Liver (tissue), 9 donors: ENCODE measurements around the gene OTUD1. TPM values are rescaled to one million over a fixed set of nuclear protein-coding genes. Genes with fewer than 3 reads are reported as not detected.

Source experiments
- DNase-seq: peaks from one replicate; pipeline ENCODE4 v3.0.0-alpha.2; 2017; ENCODE audit warnings: low spot score
- H3K27ac ChIP-seq, 2 donors: one replicate each; pipeline ENCODE4 v1.7.0; 2013; ENCODE audit warnings: inconsistent platforms in 2 of 2, low read length in 2 of 2, control low read depth in 1 of 2, low read depth in 1 of 2, mild to moderate bottlenecking in 1 of 2
- H3K27me3 ChIP-seq, 4 donors: one replicate each; pipeline versions ENCODE4 v1.6.1 to v1.7.0; 2013; ENCODE audit warnings: low read length in 3 of 4, inconsistent platforms in 1 of 4, mild to moderate bottlenecking in 1 of 4, moderate library complexity in 1 of 4; ENCODE audit not compliant: control insufficient read depth in 4 of 4, insufficient read depth in 4 of 4
- H3K36me3 ChIP-seq, 4 donors: one replicate each; pipeline versions ENCODE4 v1.6.1 to v1.7.0; 2013; ENCODE audit warnings: low read length in 3 of 4, mild to moderate bottlenecking in 3 of 4, low read depth in 1 of 4, moderate library complexity in 1 of 4; ENCODE audit not compliant: control insufficient read depth in 4 of 4, insufficient read depth in 3 of 4
- H3K4me1 ChIP-seq, 4 donors: one replicate each; pipeline versions ENCODE4 v1.6.1 to v1.7.0; 2013; ENCODE audit warnings: low read length in 3 of 4, mild to moderate bottlenecking in 3 of 4, moderate library complexity in 1 of 4; ENCODE audit not compliant: control insufficient read depth in 4 of 4, insufficient read depth in 4 of 4
- H3K4me3 ChIP-seq, 3 donors: one replicate each; pipeline versions ENCODE4 v1.6.1 to v1.7.0; 2013; ENCODE audit warnings: low read length in 3 of 3, control low read depth in 1 of 3, low read depth in 1 of 3, mild to moderate bottlenecking in 1 of 3
- H3K9ac ChIP-seq, 2 donors: one replicate each; pipeline ENCODE4 v1.7.0; 2013; ENCODE audit warnings: low read length in 2 of 2, mild to moderate bottlenecking in 2 of 2, moderate library complexity in 2 of 2, control low read depth in 1 of 2, low read depth in 1 of 2
- H3K9me3 ChIP-seq, 4 donors: one replicate each; pipeline versions ENCODE4 v1.6.1 to v1.7.0; 2013; ENCODE audit warnings: low read length in 3 of 4; ENCODE audit not compliant: control insufficient read depth in 4 of 4
- ATF3 ChIP-seq: IDR thresholded peaks from 2 replicates; pipeline ENCODE4 v1.6.1; 2016; ENCODE audit warnings: antibody characterized with exemption
- CTCF ChIP-seq: fragments of 150-350 bp; IDR thresholded peaks from 2 replicates; pipeline ENCODE4 v1.5.1; 2017; ENCODE audit warnings: improper control_type of control experiment, low read depth, low read length; ENCODE audit not compliant: missing input control
- EGR1 ChIP-seq, 2 donors: IDR thresholded peaks; 2 replicates each; pipeline ENCODE4 v1.6.1; 2016 to 2018; ENCODE audit warnings: antibody characterized with exemption in 2 of 2, low read depth in 2 of 2
- FOXA2 ChIP-seq: IDR thresholded peaks from 2 replicates; pipeline ENCODE4 v1.6.1; 2016; ENCODE audit warnings: antibody characterized with exemption
- HNF4A ChIP-seq, 2 donors: conservative IDR thresholded peaks; 2 replicates each; pipeline ENCODE4 v1.6.1; 2016; ENCODE audit warnings: antibody characterized with exemption in 2 of 2, mild to moderate bottlenecking in 2 of 2
- HNF4G ChIP-seq: IDR thresholded peaks from 2 replicates; pipeline ENCODE4 v1.6.1; 2016; ENCODE audit warnings: antibody characterized with exemption
- JUND ChIP-seq, 2 donors: IDR thresholded peaks; 2 replicates each; pipeline ENCODE4 v1.6.1; 2016; ENCODE audit warnings: antibody characterized with exemption in 2 of 2
- MAX ChIP-seq: IDR thresholded peaks from 2 replicates; pipeline ENCODE4 v1.6.1; 2016; ENCODE audit warnings: antibody characterized with exemption
- NR2F2 ChIP-seq: IDR thresholded peaks from 2 replicates; pipeline ENCODE4 v1.6.1; 2016; ENCODE audit warnings: antibody characterized with exemption
- RAD21 ChIP-seq, 2 donors: IDR thresholded peaks; 2 replicates each; pipeline ENCODE4 v1.6.1; 2016; ENCODE audit warnings: antibody characterized with exemption in 2 of 2, mild to moderate bottlenecking in 2 of 2
- REST ChIP-seq: IDR thresholded peaks from 2 replicates; pipeline ENCODE4 v1.6.1; 2016; ENCODE audit warnings: antibody characterized with exemption, mild to moderate bottlenecking
- RXRA ChIP-seq, 2 donors: IDR thresholded peaks; 2 replicates each; pipeline ENCODE4 v1.6.1; 2017 to 2018; ENCODE audit warnings: antibody characterized with exemption in 2 of 2, mild to moderate bottlenecking in 1 of 2
- SP1 ChIP-seq: IDR thresholded peaks from 2 replicates; pipeline ENCODE4 v1.6.1; 2018; ENCODE audit warnings: antibody characterized with exemption, mild to moderate bottlenecking
- TAF1 ChIP-seq: conservative IDR thresholded peaks from 2 replicates; pipeline ENCODE4 v1.6.1; 2016; ENCODE audit warnings: antibody characterized with exemption, mild to moderate bottlenecking
- YY1 ChIP-seq: IDR thresholded peaks from 2 replicates; pipeline ENCODE4 v1.6.1; 2016; ENCODE audit warnings: antibody characterized with exemption, mild to moderate bottlenecking
- ZBTB33 ChIP-seq: IDR thresholded peaks from 2 replicates; pipeline ENCODE4 v1.6.1; 2016; ENCODE audit warnings: antibody characterized with exemption
- WGBS: extraction: QIAGEN DNeasy Blood & Tissue Kit; methylation state at CpG from one replicate; pipeline ENCODE4 v1.1.7; 2013; 5-methylcytosine and 5-hydroxymethylcytosine counted together
- polyA plus RNA-seq, 2 donors: library from polyadenylated mRNA; stranded (reverse) in 1 of 2; unstranded in 1 of 2; fragments of 200-250 nt in 1 of 2; fragments of >200 nt in 1 of 2; fragmentation: Nextera tagmentation in 1 of 2; extraction: Ambion mirVana in 1 of 2; gene quantifications; one replicate each; pipeline versions ENCODE4 v1.2.1 to v1.2.3, GENCODE V29; 2013 to 2015
- total RNA-seq, 2 donors: library from RNA; depleted of rRNA; stranded (reverse); fragments of >200 nt; gene quantifications; one replicate each; pipeline ENCODE4 v1.2.3, GENCODE V29; 2014
- donor health status: healthy.
- donor health status: healthy.
- donor health status: healthy.
- donor health status: healthy.
- donor health status: healthy.

Gene OTUD1
- total and polyA plus RNA-seq, 4 donors: 1.5 to 5.9 (median 2.9) TPM

GRCh38 chr10:23419655-23420329, 19.1 kb upstream of the OTUD1 start:
- Histone ChIP-seq H3K36me3 (no peaks in the 10 kb centered on the region), H3K9me3 (no peaks in the 10 kb centered on the region), H3K4me3 (no peak overlapping the region), H3K27ac (no peak overlapping the region), H3K9ac (no peak overlapping the region), H3K27me3 (no peaks in the 10 kb centered on the region), H3K4me1 (no peaks in the 10 kb centered on the region)
- no peak for DNase-seq
- TF ChIP-seq JUND (IDR thresholded peaks at IDR 0.05): no peak
- no peak for TF ChIP-seq FOXA2
- TF ChIP-seq YY1: no peak
- no peak for TF ChIP-seq CTCF
- TF ChIP-seq ZBTB33: no peak
- no peak for TF ChIP-seq ATF3
- TF ChIP-seq REST: no peak
- TF ChIP-seq HNF4A (conservative IDR thresholded peaks at IDR 0.05): no peak
- no peak for TF ChIP-seq HNF4G
- WGBS: 94% methylated on average over 7 of the region's 7 CpGs

GRCh38 chr10:23421397-23421796, 17.5 kb upstream of the OTUD1 start:
- DNase-seq: no peak
- no peak overlapping the region for H3K9ac ChIP-seq
- H3K4me3 ChIP-seq: no peak overlapping the region
- H3K27me3 ChIP-seq: no peaks in the 10 kb centered on the region
- no peaks in the 10 kb centered on the region for H3K36me3 ChIP-seq
- WGBS: 75% methylated on average over 1 of the region's 1 CpG
- H3K9me3 ChIP-seq: no peaks in the 10 kb centered on the region
- H3K4me1 ChIP-seq: no peaks in the 10 kb centered on the region
- H3K27ac ChIP-seq: no peak overlapping the region
- no peak for TF ChIP-seq MAX
- no peak for TF ChIP-seq TAF1
- TF ChIP-seq RAD21 (IDR thresholded peaks at IDR 0.05): no peak
- TF ChIP-seq JUND (IDR thresholded peaks at IDR 0.05): no peak
- no peak for TF ChIP-seq FOXA2
- no peak for TF ChIP-seq ATF3
- TF ChIP-seq ZBTB33: no peak
- no peak for TF ChIP-seq EGR1 (IDR thresholded peaks at IDR 0.05; ENCODE audit: low read depth in 2 of 2)
- TF ChIP-seq SP1: no peak
- no peak for TF ChIP-seq NR2F2
- no peak for TF ChIP-seq CTCF
- TF ChIP-seq YY1: no peak
- no peak for TF ChIP-seq RXRA (IDR thresholded peaks at IDR 0.05)
- TF ChIP-seq HNF4G: no peak
